H9 (cell line): ENCODE measurements around the gene SF3B1. TPM values are rescaled to one million over a fixed set of nuclear protein-coding genes. Genes with fewer than 3 reads are reported as not detected.

ENCODE experiments used
- DNase-seq: peaks from one replicate; pipeline ENCODE4 v3.0.0-alpha.2; 2017
- H2AFZ ChIP-seq: one replicate; pipeline ENCODE4 v1.6.1; 2013; ENCODE audit warnings: mild to moderate bottlenecking, low read length, control low read depth, moderate library complexity
- H2AK5ac ChIP-seq: 2 replicates; pipeline ENCODE4 v1.6.1; 2013; ENCODE audit warnings: low read length, control low read depth, mixed read lengths; ENCODE audit not compliant: insufficient read length
- H2BK120ac ChIP-seq: one replicate; pipeline ENCODE4 v1.6.1; 2013; ENCODE audit warnings: low read depth, mild to moderate bottlenecking, low read length, control low read depth, inconsistent platforms; ENCODE audit not compliant: poor library complexity, severe bottlenecking
- H2BK12ac ChIP-seq: 2 replicates; pipeline ENCODE4 v1.6.1; 2013; ENCODE audit warnings: low read length, control low read depth, mixed read lengths, low read depth; ENCODE audit not compliant: insufficient read length
- H2BK15ac ChIP-seq: 2 replicates; pipeline ENCODE4 v1.6.1; 2013; ENCODE audit warnings: low read depth, low read length, control low read depth
- H2BK20ac ChIP-seq: one replicate; pipeline ENCODE4 v1.6.1; 2013; ENCODE audit warnings: low read depth, mild to moderate bottlenecking, low read length, control low read depth, inconsistent platforms; ENCODE audit not compliant: poor library complexity, severe bottlenecking
- H2BK5ac ChIP-seq: 2 replicates; pipeline ENCODE4 v1.6.1; 2013; ENCODE audit warnings: low read length, control low read depth, mixed read lengths; ENCODE audit not compliant: insufficient read length
- H3K14ac ChIP-seq: 2 replicates; pipeline ENCODE4 v1.6.1; 2013; ENCODE audit warnings: low read length, control low read depth; ENCODE audit not compliant: insufficient read depth
- H3K18ac ChIP-seq: 2 replicates; pipeline ENCODE4 v1.6.1; 2013; ENCODE audit warnings: low read depth, mild to moderate bottlenecking, mixed read lengths, low read length, control low read depth; ENCODE audit not compliant: insufficient read length
- H3K23ac ChIP-seq: 2 replicates; pipeline ENCODE4 v1.6.1; 2013; ENCODE audit warnings: low read length, control low read depth, mixed read lengths, low read depth; ENCODE audit not compliant: insufficient read length
- H3K23me2 ChIP-seq: 2 replicates; pipeline ENCODE4 v1.6.1; 2013; ENCODE audit warnings: low read depth, mild to moderate bottlenecking, mixed read lengths, low read length, control low read depth; ENCODE audit not compliant: insufficient read length, poor library complexity, severe bottlenecking
- H3K27ac ChIP-seq: 2 replicates; pipeline ENCODE4 v1.5.1; 2013; ENCODE audit warnings: low read length, control low read depth, mixed read lengths, low read depth; ENCODE audit not compliant: insufficient read length
- H3K27me3 ChIP-seq: 2 replicates; pipeline ENCODE4 v1.6.1; 2013; ENCODE audit warnings: low read length, control low read depth, inconsistent platforms; ENCODE audit not compliant: insufficient read depth
- H3K4ac ChIP-seq: 2 replicates; pipeline ENCODE4 v1.6.1; 2013; ENCODE audit warnings: low read depth, mild to moderate bottlenecking, control low read depth, inconsistent platforms, low read length, moderate library complexity
- H3K4me1 ChIP-seq: 2 replicates; pipeline ENCODE4 v1.6.1; 2013; ENCODE audit warnings: low read length, control low read depth, inconsistent platforms; ENCODE audit not compliant: insufficient read depth
- H3K4me2 ChIP-seq: 2 replicates; pipeline ENCODE4 v1.6.1; 2013; ENCODE audit warnings: low read length, control low read depth, mixed read lengths; ENCODE audit not compliant: insufficient read length, insufficient read depth
- H3K56ac ChIP-seq: 2 replicates; pipeline ENCODE4 v1.6.1; 2013; ENCODE audit warnings: low read depth, mild to moderate bottlenecking, mixed read lengths, low read length, control low read depth; ENCODE audit not compliant: insufficient read length
- H3K79me1 ChIP-seq: 2 replicates; pipeline ENCODE4 v1.6.1; 2013; ENCODE audit warnings: low read depth, mild to moderate bottlenecking, moderate library complexity, low read length, control low read depth, inconsistent platforms; ENCODE audit not compliant: insufficient read depth, poor library complexity, severe bottlenecking
- H3K79me2 ChIP-seq: 2 replicates; pipeline ENCODE4 v1.6.1; 2013; ENCODE audit warnings: low read length, control low read depth, inconsistent platforms; ENCODE audit not compliant: insufficient read depth
- H3K9ac ChIP-seq: 2 replicates; pipeline ENCODE4 v1.6.1; 2013; ENCODE audit warnings: low read length, control low read depth, mixed read lengths; ENCODE audit not compliant: insufficient read length; ENCODE audit errors: extremely low read depth
- H3K9me3 ChIP-seq: one replicate; pipeline ENCODE4 v1.6.1; 2013; ENCODE audit warnings: low read depth, low read length, inconsistent platforms; ENCODE audit not compliant: control insufficient read depth
- H3T11ph ChIP-seq: one replicate; pipeline ENCODE4 v1.6.1; 2013; ENCODE audit warnings: mild to moderate bottlenecking, low read length, control low read depth, inconsistent platforms
- H4K20me1 ChIP-seq: one replicate; pipeline ENCODE4 v1.6.1; 2013; ENCODE audit not compliant: control insufficient read depth, insufficient read length, insufficient read depth
- H4K5ac ChIP-seq: 2 replicates; pipeline ENCODE4 v1.6.1; 2013; ENCODE audit warnings: low read depth, mild to moderate bottlenecking, mixed read lengths, low read length, control low read depth; ENCODE audit not compliant: insufficient read length
- H4K8ac ChIP-seq: replicated peaks from 2 replicates; pipeline ENCODE4 v1.6.1; 2013; ENCODE audit warnings: low read length, control low read depth, mixed read lengths, low read depth; ENCODE audit not compliant: insufficient read length
- H4K91ac ChIP-seq: 2 replicates; pipeline ENCODE4 v1.6.1; 2013; ENCODE audit warnings: low read depth, mild to moderate bottlenecking, moderate library complexity, mixed read lengths, low read length, control low read depth; ENCODE audit not compliant: insufficient read length
- H3K27ac Mint-ChIP-seq, 3 experiments: 2 replicates in 2 of 3; 3 replicates in 1 of 3; pipeline ENCODE4 v1.8.0; 2020 to 2021; ENCODE audit warnings: mixed read lengths in 3 of 3, mild to moderate bottlenecking in 1 of 3, moderate library complexity in 1 of 3
- H3K27me3 Mint-ChIP-seq: 2 replicates; pipeline ENCODE4 v1.8.0; 2021; ENCODE audit warnings: low read depth, mild to moderate bottlenecking, moderate library complexity, mixed read lengths
- H3K36me3 Mint-ChIP-seq, 3 experiments: 2 replicates in 2 of 3; 3 replicates in 1 of 3; pipeline ENCODE4 v1.8.0; 2020 to 2021; ENCODE audit warnings: low read depth in 3 of 3, mixed read lengths in 3 of 3; ENCODE audit not compliant: insufficient read depth in 1 of 3
- H3K4me1 Mint-ChIP-seq, 2 experiments: 2 replicates each; pipeline ENCODE4 v1.8.0; 2020; ENCODE audit warnings: mixed read lengths in 2 of 2
- H3K4me3 Mint-ChIP-seq, 2 experiments: 2 replicates in 1 of 2; 3 replicates in 1 of 2; pipeline ENCODE4 v1.8.0; 2020 to 2021; ENCODE audit warnings: mild to moderate bottlenecking in 2 of 2, mixed read lengths in 2 of 2, moderate library complexity in 1 of 2
- H3K9me3 Mint-ChIP-seq, 2 experiments: 2 replicates in 1 of 2; 3 replicates in 1 of 2; pipeline ENCODE4 v1.8.0; 2020; ENCODE audit warnings: mild to moderate bottlenecking in 2 of 2, mixed read lengths in 2 of 2, moderate library complexity in 1 of 2
- total RNA-seq: library from RNA; stranded (reverse); gene quantifications from 2 replicates; pipeline ENCODE4 v1.2.1, GENCODE V29; 2021
- TF ChIP-seq, protein P1 (sequence below): fragments of 200-600 bp; sonication (generic); conservative IDR thresholded peaks from 3 replicates; pipeline ENCODE4 v1.8.0; 2021; ENCODE audit warnings: antibody characterized with exemption, mild to moderate bottlenecking

The SF3B1 gene
- total RNA-seq, 1 experiment from 2014 or later, result 278 TPM

DNA sequence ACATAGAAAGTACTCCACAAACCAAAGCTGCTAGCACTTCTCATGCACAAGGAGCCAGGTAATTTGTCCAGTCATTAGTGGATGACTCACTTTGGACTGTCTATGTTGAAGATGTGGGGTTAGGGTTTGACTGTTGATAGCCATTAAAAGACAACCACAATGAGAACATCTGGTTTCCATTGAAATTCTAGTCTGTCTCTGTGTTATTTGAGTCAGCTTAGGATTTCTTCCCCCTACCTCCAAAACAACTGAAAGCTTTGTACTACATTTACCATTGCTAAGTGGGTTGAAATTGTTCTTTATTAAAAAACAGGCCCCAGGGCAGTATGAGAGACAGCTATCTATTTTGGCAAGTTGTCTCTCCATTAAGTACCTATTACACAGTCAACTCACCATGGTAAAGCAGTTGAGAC is 74.1 kb downstream of the SF3B1 start:
- Histone ChIP-seq H2AK5ac (no peak overlapping the region), H3K9ac (no peak overlapping the region), H3K23me2 (no peaks in the 10 kb centered on the region), H2BK20ac (no peak overlapping the region), H3K27me3 (no peaks in the 10 kb centered on the region), H2BK12ac (no peak overlapping the region), H2BK15ac (no peak overlapping the region), H3K79me1 (no peaks in the 10 kb centered on the region), H3K14ac (no peak overlapping the region), H3K4me1 (no peaks in the 10 kb centered on the region), H3K4me2 (no peak overlapping the region), H3K79me2 (no peaks in the 10 kb centered on the region), H4K20me1 (no peaks in the 10 kb centered on the region), H3K18ac (no peak overlapping the region), H4K5ac (no peak overlapping the region), H4K91ac (no peak overlapping the region), H4K8ac (no peak overlapping the region), H3K23ac (no peak overlapping the region), H3T11ph (no peak overlapping the region), H2AFZ (no peak overlapping the region), H2BK5ac (no peak overlapping the region), H2BK120ac (no peak overlapping the region), H3K9me3 (no peaks in the 10 kb centered on the region), H3K27ac (no peak overlapping the region), H3K56ac (no peak overlapping the region), H3K4ac (no peak overlapping the region)
- Mint-ChIP-seq H3K36me3 (no peaks in the 10 kb centered on the region), H3K4me1 (peaks cover 0 to 6% of the 10 kb centered on the region in 2 experiments; a peak in 3 of 4 replicates), H3K4me3 (no peak overlapping the region), H3K27ac (no peak overlapping the region), H3K27me3 (no peaks in the 10 kb centered on the region), H3K9me3 (0 out of 5 replicates have a peak, but pooled peaks cover 0 to 2% of the 10 kb centered on the region in 2 experiments)
- DNase-seq, result no peak
- TF ChIP-seq, protein P1, sequence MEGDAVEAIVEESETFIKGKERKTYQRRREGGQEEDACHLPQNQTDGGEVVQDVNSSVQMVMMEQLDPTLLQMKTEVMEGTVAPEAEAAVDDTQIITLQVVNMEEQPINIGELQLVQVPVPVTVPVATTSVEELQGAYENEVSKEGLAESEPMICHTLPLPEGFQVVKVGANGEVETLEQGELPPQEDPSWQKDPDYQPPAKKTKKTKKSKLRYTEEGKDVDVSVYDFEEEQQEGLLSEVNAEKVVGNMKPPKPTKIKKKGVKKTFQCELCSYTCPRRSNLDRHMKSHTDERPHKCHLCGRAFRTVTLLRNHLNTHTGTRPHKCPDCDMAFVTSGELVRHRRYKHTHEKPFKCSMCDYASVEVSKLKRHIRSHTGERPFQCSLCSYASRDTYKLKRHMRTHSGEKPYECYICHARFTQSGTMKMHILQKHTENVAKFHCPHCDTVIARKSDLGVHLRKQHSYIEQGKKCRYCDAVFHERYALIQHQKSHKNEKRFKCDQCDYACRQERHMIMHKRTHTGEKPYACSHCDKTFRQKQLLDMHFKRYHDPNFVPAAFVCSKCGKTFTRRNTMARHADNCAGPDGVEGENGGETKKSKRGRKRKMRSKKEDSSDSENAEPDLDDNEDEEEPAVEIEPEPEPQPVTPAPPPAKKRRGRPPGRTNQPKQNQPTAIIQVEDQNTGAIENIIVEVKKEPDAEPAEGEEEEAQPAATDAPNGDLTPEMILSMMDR, result no peak
